ENCODE measurements around the gene TSFM. TPM values are rescaled to one million over a fixed set of nuclear protein-coding genes. Genes with fewer than 3 reads are reported as not detected.

Gene TSFM
- total RNA-seq, 1 donor from 2014 or later, result 25.8 TPM

GRCh38 chr12:57781801-57782200, 786 bp upstream of the TSFM start:
- peaks cover 15% of the 10 kb centered on the region for H3K4me1 Mint-ChIP-seq (ENCODE audit: unreplicated experiment)
- H3K4me3 Mint-ChIP-seq (ENCODE audit: unreplicated experiment), result peak overlapping the region; percentile 15
- H3K27me3 Mint-ChIP-seq (ENCODE audit: unreplicated experiment), result peaks cover 2% of the 10 kb centered on the region
- no peaks in the 10 kb centered on the region for H3K9me3 Mint-ChIP-seq (ENCODE audit: unreplicated experiment)
- TF ChIP-seq, protein P1, sequence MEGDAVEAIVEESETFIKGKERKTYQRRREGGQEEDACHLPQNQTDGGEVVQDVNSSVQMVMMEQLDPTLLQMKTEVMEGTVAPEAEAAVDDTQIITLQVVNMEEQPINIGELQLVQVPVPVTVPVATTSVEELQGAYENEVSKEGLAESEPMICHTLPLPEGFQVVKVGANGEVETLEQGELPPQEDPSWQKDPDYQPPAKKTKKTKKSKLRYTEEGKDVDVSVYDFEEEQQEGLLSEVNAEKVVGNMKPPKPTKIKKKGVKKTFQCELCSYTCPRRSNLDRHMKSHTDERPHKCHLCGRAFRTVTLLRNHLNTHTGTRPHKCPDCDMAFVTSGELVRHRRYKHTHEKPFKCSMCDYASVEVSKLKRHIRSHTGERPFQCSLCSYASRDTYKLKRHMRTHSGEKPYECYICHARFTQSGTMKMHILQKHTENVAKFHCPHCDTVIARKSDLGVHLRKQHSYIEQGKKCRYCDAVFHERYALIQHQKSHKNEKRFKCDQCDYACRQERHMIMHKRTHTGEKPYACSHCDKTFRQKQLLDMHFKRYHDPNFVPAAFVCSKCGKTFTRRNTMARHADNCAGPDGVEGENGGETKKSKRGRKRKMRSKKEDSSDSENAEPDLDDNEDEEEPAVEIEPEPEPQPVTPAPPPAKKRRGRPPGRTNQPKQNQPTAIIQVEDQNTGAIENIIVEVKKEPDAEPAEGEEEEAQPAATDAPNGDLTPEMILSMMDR (IDR thresholded peaks at IDR 0.05; ENCODE audit: unreplicated experiment), result no peak
- no peak for DNase-seq (ENCODE audit: low spot score)
- H3K27ac Mint-ChIP-seq (ENCODE audit: unreplicated experiment), result no peak overlapping the region
- peaks cover 24% of the 10 kb centered on the region for H3K36me3 Mint-ChIP-seq (ENCODE audit: low read depth, unreplicated experiment)

- Mint-ChIP-seq H3K27ac (ENCODE audit: unreplicated experiment) (no peak overlapping the region), H3K27me3 (ENCODE audit: unreplicated experiment) (peaks cover 2% of the 10 kb centered on the region), H3K9me3 (ENCODE audit: unreplicated experiment) (no peaks in the 10 kb centered on the region), H3K4me1 (ENCODE audit: unreplicated experiment) (peaks cover 15% of the 10 kb centered on the region), H3K36me3 (ENCODE audit: low read depth, unreplicated experiment) (peaks cover 28% of the 10 kb centered on the region), H3K4me3 (ENCODE audit: unreplicated experiment) (peak overlapping the region; percentile 100)
- no peak for DNase-seq (ENCODE audit: low spot score)
- TF ChIP-seq, protein P1 (IDR thresholded peaks at IDR 0.05; ENCODE audit: unreplicated experiment), result no peak
Measured at GRCh38 chr12:57782243-57782607, 362 bp upstream of the TSFM start.

DNA sequence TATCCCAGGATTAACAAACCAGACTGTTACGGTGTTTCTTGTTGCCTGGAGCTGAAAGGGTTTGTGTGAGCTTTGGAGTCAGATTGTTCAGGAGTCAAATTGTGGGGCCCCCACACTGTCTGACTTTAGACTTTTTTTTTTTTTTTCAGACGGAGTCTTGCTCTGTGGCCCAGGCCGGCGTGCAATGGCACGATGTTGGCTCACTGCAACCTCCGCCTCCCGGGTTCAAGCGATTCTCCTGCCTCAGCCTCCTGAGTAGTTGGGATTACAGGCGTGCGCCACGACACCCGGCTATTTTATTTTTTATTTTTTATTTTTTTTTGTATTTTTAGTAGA, 847 bp downstream of the TSFM start:
- peak overlapping the region; percentile 61 for H3K27ac Mint-ChIP-seq (ENCODE audit: unreplicated experiment)
- TF ChIP-seq, protein P1 (IDR thresholded peaks at IDR 0.05; ENCODE audit: unreplicated experiment), result no peak
- no peaks in the 10 kb centered on the region for H3K9me3 Mint-ChIP-seq (ENCODE audit: unreplicated experiment)
- peaks cover 30% of the 10 kb centered on the region for H3K36me3 Mint-ChIP-seq (ENCODE audit: low read depth, unreplicated experiment)
- peaks cover 15% of the 10 kb centered on the region for H3K4me1 Mint-ChIP-seq (ENCODE audit: unreplicated experiment)
- peaks cover 2% of the 10 kb centered on the region for H3K27me3 Mint-ChIP-seq (ENCODE audit: unreplicated experiment)
- DNase-seq (ENCODE audit: low spot score), result no peak
- H3K4me3 Mint-ChIP-seq (ENCODE audit: unreplicated experiment), result peak overlapping the region; percentile 100

- H3K27me3 Mint-ChIP-seq (ENCODE audit: unreplicated experiment), result peaks cover 2% of the 10 kb centered on the region
- TF ChIP-seq, protein P1 (IDR thresholded peaks at IDR 0.05; ENCODE audit: unreplicated experiment), result no peak
- H3K4me3 Mint-ChIP-seq (ENCODE audit: unreplicated experiment), result peak overlapping the region; percentile 31
- H3K9me3 Mint-ChIP-seq (ENCODE audit: unreplicated experiment), result no peaks in the 10 kb centered on the region
- DNase-seq (ENCODE audit: low spot score), result no peak
- peaks cover 30% of the 10 kb centered on the region for H3K36me3 Mint-ChIP-seq (ENCODE audit: low read depth, unreplicated experiment)
- H3K4me1 Mint-ChIP-seq (ENCODE audit: unreplicated experiment), result peaks cover 15% of the 10 kb centered on the region
- no peak overlapping the region for H3K27ac Mint-ChIP-seq (ENCODE audit: unreplicated experiment)
Measured at GRCh38 chr12:57783861-57784260, 1.3 kb downstream of the TSFM start.

DNA sequence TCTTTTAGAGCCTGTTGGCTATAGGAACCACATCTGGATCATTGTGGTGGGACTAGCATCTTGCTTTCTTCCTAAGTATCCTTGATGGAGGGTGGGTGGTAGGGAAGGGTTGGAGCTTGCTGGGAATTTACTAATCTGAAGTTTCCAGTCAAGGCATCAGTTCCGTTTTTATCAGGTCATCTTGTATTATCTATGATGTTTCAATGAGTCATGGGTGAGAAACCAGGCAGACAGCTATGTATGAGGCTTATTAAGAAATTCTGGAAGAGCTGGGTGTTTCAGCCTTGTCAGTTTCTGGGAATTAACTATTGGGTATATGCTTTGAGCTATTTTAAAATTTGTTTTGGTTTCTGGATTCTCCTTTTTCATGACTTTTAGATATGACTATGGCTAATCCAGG, 11.3 kb downstream of the TSFM start:
- DNase-seq (ENCODE audit: low spot score), result no peak
- H3K4me1 Mint-ChIP-seq (ENCODE audit: unreplicated experiment), result no peaks in the 10 kb centered on the region
- no peak overlapping the region for H3K27ac Mint-ChIP-seq (ENCODE audit: unreplicated experiment)
- H3K36me3 Mint-ChIP-seq (ENCODE audit: low read depth, unreplicated experiment), result peaks cover 28% of the 10 kb centered on the region
- no peak overlapping the region for H3K4me3 Mint-ChIP-seq (ENCODE audit: unreplicated experiment)
- no peaks in the 10 kb centered on the region for H3K27me3 Mint-ChIP-seq (ENCODE audit: unreplicated experiment)
- H3K9me3 Mint-ChIP-seq (ENCODE audit: unreplicated experiment), result no peaks in the 10 kb centered on the region
- TF ChIP-seq, protein P1 (IDR thresholded peaks at IDR 0.05; ENCODE audit: unreplicated experiment), result no peak
